ENCODE results near the gene CDKN2B.

- no peak for TF ChIP-seq CTCF (IDR thresholded peaks at IDR 0.05)
- no peak for TF ChIP-seq POLR2A (IDR thresholded peaks at IDR 0.05)
These were observed 31.7 kb upstream of the CDKN2B start for GRCh38 chr9:22040760-22041159.

All from upper lobe of left lung (tissue), 4 donors.